Measurements from ENCODE around the gene CAV1.

The CAV1 gene

GRCh38 chr7:116512520-116513188 lies 12.2 kb upstream of the CAV1 start:
- in situ Hi-C loops (cut with HindIII; ENCODE audit: low sequenced_read_pairs) = no loop called here
- DNase-seq (ENCODE audit: low read depth, low spot score) = no peak
- no peak overlapping the region for H3K4me3 ChIP-seq (ENCODE audit: low read depth, low read length)
- TF ChIP-seq CTCF (IDR thresholded peaks at IDR 0.05; ENCODE audit: low read depth, low read length) = no peak

DNA sequence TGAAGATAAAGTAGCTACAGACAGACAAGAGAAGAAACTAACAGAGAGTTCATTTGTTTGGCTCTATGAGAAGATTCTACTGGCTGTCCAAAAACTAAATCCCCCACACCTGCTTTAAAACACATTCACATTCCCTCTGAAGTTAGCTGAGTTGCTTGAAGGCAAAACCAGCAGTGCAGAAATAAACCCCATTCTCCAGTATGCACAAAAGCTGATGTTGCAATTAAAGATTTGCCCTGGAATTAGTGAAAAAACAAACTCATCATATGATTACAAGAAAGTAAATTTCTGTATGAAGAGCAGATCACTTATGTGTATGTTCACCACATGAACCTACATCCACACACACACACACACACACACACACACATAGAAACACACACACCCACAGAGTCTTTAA lies 9.3 kb upstream of the CAV1 start:
- in situ Hi-C loops (cut with HindIII; ENCODE audit: low sequenced_read_pairs) = no loop called here
- TF ChIP-seq CTCF (IDR thresholded peaks at IDR 0.05; ENCODE audit: low read depth, low read length) = no peak
- H3K4me3 ChIP-seq (ENCODE audit: low read depth, low read length) = no peak overlapping the region
- no peak for DNase-seq (ENCODE audit: low read depth, low spot score)

GRCh38 chr7:116516324-116516723 lies 8.5 kb upstream of the CAV1 start:
- in situ Hi-C loops (cut with HindIII; ENCODE audit: low sequenced_read_pairs) = no loop called here
- no peak for TF ChIP-seq CTCF (IDR thresholded peaks at IDR 0.05; ENCODE audit: low read depth, low read length)
- no peak overlapping the region for H3K4me3 ChIP-seq (ENCODE audit: low read depth, low read length)
- DNase-seq (ENCODE audit: low read depth, low spot score) = no peak

GRCh38 chr7:116517626-116518025 lies 7.2 kb upstream of the CAV1 start:
- no peak for TF ChIP-seq CTCF (IDR thresholded peaks at IDR 0.05; ENCODE audit: low read depth, low read length)
- in situ Hi-C loops (cut with HindIII; ENCODE audit: low sequenced_read_pairs) = no loop called here
- H3K4me3 ChIP-seq (ENCODE audit: low read depth, low read length) = no peak overlapping the region
- DNase-seq (ENCODE audit: low read depth, low spot score) = no peak

DNA sequence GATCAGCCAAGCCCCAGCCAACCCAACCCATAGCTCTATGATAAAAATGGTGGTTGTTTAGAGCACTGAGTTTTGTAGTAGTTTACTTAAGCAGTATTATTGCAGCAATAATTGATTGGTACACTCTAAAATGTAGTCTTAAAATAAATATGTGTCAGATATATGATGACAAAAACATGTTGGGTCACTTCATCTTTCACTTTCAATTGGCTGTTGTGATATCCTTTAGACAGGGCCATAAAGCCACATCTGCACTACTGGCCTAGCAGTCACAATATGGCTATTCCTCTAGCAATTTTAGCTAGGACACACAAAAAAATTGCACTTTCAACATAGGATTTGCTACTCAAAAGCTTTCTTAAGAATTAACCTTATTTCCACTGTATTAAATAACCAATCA lies 5.9 kb upstream of the CAV1 start:
- H3K4me3 ChIP-seq (ENCODE audit: low read depth, low read length) = no peak overlapping the region
- DNase-seq (ENCODE audit: low read depth, low spot score) = no peak
- TF ChIP-seq CTCF (IDR thresholded peaks at IDR 0.05; ENCODE audit: low read depth, low read length) = no peak
- in situ Hi-C loops (cut with HindIII; ENCODE audit: low sequenced_read_pairs) = no loop called here

DNA sequence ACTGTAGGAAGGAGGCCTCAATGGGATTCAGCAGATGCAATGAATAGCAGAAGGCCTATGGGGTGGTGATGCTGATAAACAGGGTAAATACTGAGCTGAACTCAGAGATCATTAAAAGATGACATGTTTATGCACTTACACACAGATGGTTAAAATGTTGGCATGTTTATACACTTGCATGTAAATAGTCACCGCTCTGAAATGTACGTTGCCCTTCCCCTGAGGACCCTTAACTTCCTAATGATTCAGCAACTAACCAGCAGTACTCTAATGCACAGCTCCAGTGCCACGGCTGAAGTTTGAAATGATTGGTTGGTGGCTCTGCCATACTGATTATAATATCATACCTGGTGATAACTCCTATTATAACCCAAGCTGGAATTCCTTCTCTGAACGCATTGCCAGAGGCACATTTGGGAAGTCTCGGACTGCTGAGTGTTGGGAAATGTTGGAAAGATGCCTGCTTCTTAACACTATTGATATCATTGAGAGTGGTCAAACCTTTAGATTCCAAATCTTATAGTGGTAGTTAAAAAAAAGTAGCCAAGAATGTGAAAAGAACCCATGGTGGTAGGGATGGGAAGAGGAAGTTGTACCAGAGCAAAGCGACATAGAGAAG lies 3.7 kb upstream of the CAV1 start:
- no peak for DNase-seq (ENCODE audit: low read depth, low spot score)
- in situ Hi-C loops (cut with HindIII; ENCODE audit: low sequenced_read_pairs) = no loop called here
- no peak overlapping the region for H3K4me3 ChIP-seq (ENCODE audit: low read depth, low read length)
- no peak for TF ChIP-seq CTCF (IDR thresholded peaks at IDR 0.05; ENCODE audit: low read depth, low read length)

Measured in astrocyte of the spinal cord (primary cell).